HEK293 (cell line): ENCODE data around the gene NR2F1-AS1.
A peak's percentile ranks its signal among the peaks of the same experiment; 100 is the strongest.

Experiments used
- ELK4 ChIP-seq: IDR thresholded peaks from 2 replicates; pipeline ENCODE4 v1.6.1; 2011; ENCODE audit warnings: mild to moderate bottlenecking, low read depth, low read length, borderline replicate concordance
- GFI1B ChIP-seq: fragments of 450-650 bp; formaldehyde crosslinking; IDR thresholded peaks from 2 replicates; pipeline ENCODE4 v1.5.1; 2016; ENCODE audit warnings: missing biosample characterization, missing genetic modification characterization
- GLIS2 ChIP-seq: fragments of 450-650 bp; formaldehyde crosslinking; IDR thresholded peaks from 2 replicates; pipeline ENCODE4 v1.5.1; 2016; ENCODE audit warnings: missing biosample characterization, missing genetic modification characterization
- HOXD13 ChIP-seq: sonication (generic); formaldehyde crosslinking; IDR thresholded peaks from 2 replicates; pipeline ENCODE4 v1.8.0; 2022; ENCODE audit warnings: missing genetic modification reagents, borderline replicate concordance
- KLF9 ChIP-seq: fragments of 450-650 bp; formaldehyde crosslinking; IDR thresholded peaks from 2 replicates; pipeline ENCODE4 v1.5.1; 2016; ENCODE audit warnings: missing biosample characterization, missing genetic modification characterization, low read depth
- MEIS1 ChIP-seq: sonication (generic); formaldehyde crosslinking; IDR thresholded peaks from 2 replicates; pipeline ENCODE4 v1.8.1; 2022; ENCODE audit warnings: missing genetic modification reagents, mild to moderate bottlenecking, borderline replicate concordance
- OVOL3 ChIP-seq: fragments of 450-650 bp; formaldehyde crosslinking; IDR thresholded peaks from 2 replicates; pipeline ENCODE4 v1.5.1; 2016; ENCODE audit warnings: missing biosample characterization, missing genetic modification characterization
- SCRT1 ChIP-seq: fragments of 450-650 bp; formaldehyde crosslinking; IDR thresholded peaks from 2 replicates; pipeline ENCODE4 v1.5.1; 2016; ENCODE audit warnings: missing biosample characterization, missing genetic modification characterization, borderline replicate concordance
- TSHZ1 ChIP-seq: fragments of 450-650 bp; formaldehyde crosslinking; IDR thresholded peaks from 2 replicates; pipeline ENCODE4 v1.5.1; 2016; ENCODE audit warnings: missing biosample characterization, missing genetic modification characterization, borderline replicate concordance
- ZBTB26 ChIP-seq: fragments of 450-650 bp; formaldehyde crosslinking; optimal IDR thresholded peaks from 2 replicates; pipeline ENCODE3; 2016; ENCODE audit warnings: missing biosample characterization, mild to moderate bottlenecking, missing genetic modification characterization
- ZFP3 ChIP-seq: fragments of 450-650 bp; formaldehyde crosslinking; IDR thresholded peaks from 2 replicates; pipeline ENCODE4 v1.5.1; 2016; ENCODE audit warnings: low read depth, missing biosample characterization, missing genetic modification characterization
- ZNF10 ChIP-seq: fragments of 450-650 bp; formaldehyde crosslinking; IDR thresholded peaks from 2 replicates; pipeline ENCODE4 v1.5.1; 2017; ENCODE audit warnings: missing biosample characterization, missing genetic modification characterization
- ZNF146 ChIP-seq: fragments of 450-650 bp; formaldehyde crosslinking; IDR thresholded peaks from 2 replicates; pipeline ENCODE4 v1.5.1; 2016; ENCODE audit warnings: missing biosample characterization, missing genetic modification characterization
- ZNF155 ChIP-seq: fragments of 450-650 bp; formaldehyde crosslinking; IDR thresholded peaks from 2 replicates; pipeline ENCODE4 v1.5.1; 2016; ENCODE audit warnings: missing biosample characterization, missing genetic modification characterization
- ZNF16 ChIP-seq: fragments of 450-650 bp; formaldehyde crosslinking; IDR thresholded peaks from 2 replicates; pipeline ENCODE4 v1.5.1; 2016; ENCODE audit warnings: low read depth, missing biosample characterization, missing genetic modification characterization
- ZNF169 ChIP-seq: fragments of 450-650 bp; formaldehyde crosslinking; IDR thresholded peaks from 2 replicates; pipeline ENCODE4 v1.5.1; 2016; ENCODE audit warnings: missing biosample characterization, missing genetic modification characterization
- ZNF266 ChIP-seq: fragments of 450-650 bp; formaldehyde crosslinking; IDR thresholded peaks from 2 replicates; pipeline ENCODE4 v1.5.1; 2016; ENCODE audit warnings: missing biosample characterization, missing genetic modification characterization, low read depth
- ZNF366 ChIP-seq: fragments of 450-650 bp; formaldehyde crosslinking; conservative IDR thresholded peaks from 2 replicates; pipeline ENCODE4 v1.5.1; 2016; ENCODE audit warnings: missing biosample characterization, missing genetic modification characterization
- ZNF513 ChIP-seq: fragments of 450-650 bp; IDR thresholded peaks from 2 replicates; pipeline ENCODE4 v1.5.1; 2018; ENCODE audit warnings: missing biosample characterization, missing genetic modification characterization
- ZNF558 ChIP-seq: fragments of 450-650 bp; formaldehyde crosslinking; IDR thresholded peaks from 2 replicates; pipeline ENCODE4 v1.5.1; 2016; ENCODE audit warnings: missing biosample characterization, missing genetic modification characterization
- ZNF670 ChIP-seq: fragments of 450-650 bp; formaldehyde crosslinking; IDR thresholded peaks from 2 replicates; pipeline ENCODE4 v1.5.1; 2016; ENCODE audit warnings: missing biosample characterization, missing genetic modification characterization, low read depth
- ZNF777 ChIP-seq: fragments of 450-650 bp; formaldehyde crosslinking; IDR thresholded peaks from 2 replicates; pipeline ENCODE4 v1.5.1; 2017; ENCODE audit warnings: missing biosample characterization, missing genetic modification characterization, borderline replicate concordance
- ZSCAN23 ChIP-seq: fragments of 450-650 bp; formaldehyde crosslinking; IDR thresholded peaks from 2 replicates; pipeline ENCODE4 v1.5.1; 2016; ENCODE audit warnings: missing biosample characterization, missing genetic modification characterization

Gene NR2F1-AS1

GRCh38 chr5:93598091-93599000, 17.3 kb upstream of the NR2F1-AS1 start (continued):
- no peak; the same call in 1 of the 2 replicates for TF ChIP-seq ZNF366
- peak; percentile 83 for TF ChIP-seq ZNF558 (tag by site-specific recombination)
- no peak for TF ChIP-seq MEIS1
- 0 out of 2 replicates have a peak, but pooled peaks have one; percentile 17 for TF ChIP-seq ZSCAN23 (tag by site-specific recombination)
- no peak for TF ChIP-seq ZNF266 (tag by site-specific recombination)
- no peak for TF ChIP-seq ZNF169 (tag by site-specific recombination)
- peak; percentile 14 for TF ChIP-seq KLF9 (tag by site-specific recombination)
- no peak for TF ChIP-seq OVOL3 (tag by site-specific recombination)
- TF ChIP-seq ZNF155 (tag by site-specific recombination) = no peak
- no peak for TF ChIP-seq ZNF16 (tag by site-specific recombination)
- TF ChIP-seq ZBTB26 (tag by site-specific recombination) = peak; percentile 13
- TF ChIP-seq HOXD13 = no peak
- TF ChIP-seq ZNF146 (tag by site-specific recombination) = no peak
- TF ChIP-seq GLIS2 (tag by site-specific recombination) = peak; percentile 83
- no peak for TF ChIP-seq ZNF10 (tag by site-specific recombination)
- TF ChIP-seq ZNF513 (tag by site-specific recombination) = 0 out of 2 replicates have a peak, but pooled peaks have one; percentile 18
- no peak for TF ChIP-seq ZNF777
- 0 out of 2 replicates have a peak, but pooled peaks have one; percentile 40 for TF ChIP-seq SCRT1 (tag by site-specific recombination)
- peak; percentile 68 for TF ChIP-seq TSHZ1 (tag by site-specific recombination)
- TF ChIP-seq ZNF670 (tag by site-specific recombination) = no peak
- TF ChIP-seq GFI1B (tag by site-specific recombination) = peak; percentile 7; the same call in 1 of the 2 replicates
- TF ChIP-seq ZFP3 = 0 out of 2 replicates have a peak, but pooled peaks have one; percentile 6
- TF ChIP-seq ELK4 = no peak
